ENCODE data around the gene GGTLC1.

The GGTLC1 gene

DNA sequence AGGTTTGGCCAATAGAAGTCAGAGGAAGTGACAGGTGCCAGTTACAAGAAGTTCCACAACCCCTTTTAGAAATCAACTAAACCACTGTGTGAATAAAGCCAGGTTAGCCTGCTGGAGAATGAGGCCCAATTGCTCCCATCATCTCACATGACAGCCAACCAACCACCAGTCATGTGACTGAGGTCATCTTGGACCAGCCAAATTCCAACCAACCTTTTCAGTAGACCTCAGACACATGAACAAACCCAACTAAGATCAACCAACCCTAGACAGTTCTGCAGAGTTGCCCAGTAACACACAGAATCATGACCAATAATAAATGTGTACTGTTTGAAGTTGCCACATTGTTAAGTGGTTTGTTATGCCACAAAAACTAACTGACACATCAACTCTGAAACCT, 44.6 kb upstream of the GGTLC1 start:
- H3F3A ChIP-seq (ENCODE audit: low read depth): no peaks in the 10 kb centered on the region
- no peaks in the 10 kb centered on the region for H4K20me1 ChIP-seq (ENCODE audit: insufficient read depth, low read length, poor library complexity, severe bottlenecking)
- H3K9me3 ChIP-seq (ENCODE audit: insufficient read depth, low read depth, low read length): no peaks in the 10 kb centered on the region
- H3K4me1 ChIP-seq (ENCODE audit: insufficient read depth, low read length, poor library complexity, severe bottlenecking): peaks cover 13% of the 10 kb centered on the region
- TF ChIP-seq, protein P1, sequence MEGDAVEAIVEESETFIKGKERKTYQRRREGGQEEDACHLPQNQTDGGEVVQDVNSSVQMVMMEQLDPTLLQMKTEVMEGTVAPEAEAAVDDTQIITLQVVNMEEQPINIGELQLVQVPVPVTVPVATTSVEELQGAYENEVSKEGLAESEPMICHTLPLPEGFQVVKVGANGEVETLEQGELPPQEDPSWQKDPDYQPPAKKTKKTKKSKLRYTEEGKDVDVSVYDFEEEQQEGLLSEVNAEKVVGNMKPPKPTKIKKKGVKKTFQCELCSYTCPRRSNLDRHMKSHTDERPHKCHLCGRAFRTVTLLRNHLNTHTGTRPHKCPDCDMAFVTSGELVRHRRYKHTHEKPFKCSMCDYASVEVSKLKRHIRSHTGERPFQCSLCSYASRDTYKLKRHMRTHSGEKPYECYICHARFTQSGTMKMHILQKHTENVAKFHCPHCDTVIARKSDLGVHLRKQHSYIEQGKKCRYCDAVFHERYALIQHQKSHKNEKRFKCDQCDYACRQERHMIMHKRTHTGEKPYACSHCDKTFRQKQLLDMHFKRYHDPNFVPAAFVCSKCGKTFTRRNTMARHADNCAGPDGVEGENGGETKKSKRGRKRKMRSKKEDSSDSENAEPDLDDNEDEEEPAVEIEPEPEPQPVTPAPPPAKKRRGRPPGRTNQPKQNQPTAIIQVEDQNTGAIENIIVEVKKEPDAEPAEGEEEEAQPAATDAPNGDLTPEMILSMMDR (conservative IDR thresholded peaks at IDR 0.05; ENCODE audit: low read length): no peak
- no peak for TF ChIP-seq EZH2phosphoT487 (IDR thresholded peaks at IDR 0.05; ENCODE audit: borderline replicate concordance)
- H3K9ac ChIP-seq (ENCODE audit: low read depth, low read length, poor library complexity, severe bottlenecking): no peak overlapping the region
- no peak overlapping the region for H3K4me2 ChIP-seq (ENCODE audit: low read depth, low read length, poor library complexity, severe bottlenecking)
- H3K4me3 ChIP-seq (ENCODE audit: low read length, poor library complexity, severe bottlenecking): no peak overlapping the region
- H3K27me3 ChIP-seq (ENCODE audit: insufficient read depth, low read length, poor library complexity, severe bottlenecking): no peaks in the 10 kb centered on the region
- H3K9me2 ChIP-seq (replicated peaks; ENCODE audit: low read depth, low read length): no peaks in the 10 kb centered on the region
- H2AFZ ChIP-seq (ENCODE audit: low read length): 0 out of 2 replicates have a peak overlapping the region, but pooled peaks have one; percentile 29
- H3K36me3 ChIP-seq (ENCODE audit: insufficient read depth, low read length): no peaks in the 10 kb centered on the region
- no peaks in the 10 kb centered on the region for H3K79me2 ChIP-seq (ENCODE audit: insufficient read depth, low read length)

DNA sequence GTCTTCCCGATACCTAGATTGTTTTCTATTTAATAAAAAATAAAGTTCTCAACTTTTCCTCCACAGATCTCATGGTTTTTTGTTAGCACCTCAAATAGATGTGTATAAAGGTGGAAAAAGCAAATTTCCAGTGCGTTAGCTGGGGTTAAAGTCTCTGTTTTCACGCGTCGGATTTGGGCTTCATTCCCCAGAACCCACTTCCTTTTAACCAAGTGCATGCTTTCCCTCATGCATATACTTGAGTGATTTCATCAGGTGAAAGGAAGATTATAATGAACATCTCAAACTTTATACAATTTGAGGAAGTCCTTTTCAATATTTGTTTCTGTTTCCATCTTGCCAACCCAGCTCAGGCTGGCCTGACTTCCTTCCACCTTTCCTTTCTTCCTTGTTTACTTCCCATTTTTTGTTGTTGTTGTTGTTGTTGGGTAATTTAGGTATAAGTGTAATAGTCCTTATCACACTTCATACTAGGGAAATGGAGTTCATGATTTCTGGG, 43.9 kb upstream of the GGTLC1 start:
- no peak overlapping the region for H3K4me3 ChIP-seq (ENCODE audit: low read length, poor library complexity, severe bottlenecking)
- peaks cover 16% of the 10 kb centered on the region for H3K4me1 ChIP-seq (ENCODE audit: insufficient read depth, low read length, poor library complexity, severe bottlenecking)
- no peaks in the 10 kb centered on the region for H3K9me3 ChIP-seq (ENCODE audit: insufficient read depth, low read depth, low read length)
- no peaks in the 10 kb centered on the region for H3K27me3 ChIP-seq (ENCODE audit: insufficient read depth, low read length, poor library complexity, severe bottlenecking)
- H3F3A ChIP-seq (ENCODE audit: low read depth): no peaks in the 10 kb centered on the region
- no peak overlapping the region for H3K9ac ChIP-seq (ENCODE audit: low read depth, low read length, poor library complexity, severe bottlenecking)
- no peak overlapping the region for H3K4me2 ChIP-seq (ENCODE audit: low read depth, low read length, poor library complexity, severe bottlenecking)
- no peak overlapping the region for H2AFZ ChIP-seq (ENCODE audit: low read length)
- H3K36me3 ChIP-seq (ENCODE audit: insufficient read depth, low read length): no peaks in the 10 kb centered on the region
- no peaks in the 10 kb centered on the region for H3K9me2 ChIP-seq (replicated peaks; ENCODE audit: low read depth, low read length)
- no peak for TF ChIP-seq EZH2phosphoT487 (IDR thresholded peaks at IDR 0.05; ENCODE audit: borderline replicate concordance)
- TF ChIP-seq, protein P1 (conservative IDR thresholded peaks at IDR 0.05; ENCODE audit: low read length): no peak
- H4K20me1 ChIP-seq (ENCODE audit: insufficient read depth, low read length, poor library complexity, severe bottlenecking): no peaks in the 10 kb centered on the region
- H3K79me2 ChIP-seq (ENCODE audit: insufficient read depth, low read length): no peaks in the 10 kb centered on the region

DNA sequence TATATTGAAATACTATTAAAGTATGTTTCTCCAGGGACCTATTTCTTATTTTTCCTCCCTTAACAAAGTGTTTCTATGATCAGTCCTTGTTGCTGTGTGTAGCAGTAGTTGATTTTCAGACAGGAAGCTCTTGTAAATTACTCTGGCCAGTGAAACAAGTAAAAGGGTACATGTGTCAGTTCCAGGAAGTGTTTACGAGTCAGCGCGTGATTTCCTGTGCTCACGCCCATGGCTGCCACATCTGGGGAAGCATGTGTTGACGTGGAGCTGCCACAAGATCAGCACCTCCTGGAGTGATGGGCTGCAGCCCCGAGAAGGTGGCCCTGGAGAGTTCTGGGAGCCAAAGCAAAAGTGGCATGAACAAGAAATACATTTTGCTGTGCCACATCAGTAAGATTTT, 38.6 kb upstream of the GGTLC1 start:
- Histone ChIP-seq H3K9me2 (replicated peaks; ENCODE audit: low read depth, low read length) (no peaks in the 10 kb centered on the region), H4K20me1 (ENCODE audit: insufficient read depth, low read length, poor library complexity, severe bottlenecking) (no peaks in the 10 kb centered on the region), H3K79me2 (ENCODE audit: insufficient read depth, low read length) (no peaks in the 10 kb centered on the region), H3K4me1 (ENCODE audit: insufficient read depth, low read length, poor library complexity, severe bottlenecking) (peaks cover 13% of the 10 kb centered on the region), H3F3A (ENCODE audit: low read depth) (no peaks in the 10 kb centered on the region), H3K9ac (ENCODE audit: low read depth, low read length, poor library complexity, severe bottlenecking) (no peak overlapping the region), H3K4me2 (ENCODE audit: low read depth, low read length, poor library complexity, severe bottlenecking) (peak overlapping the region; percentile 56), H2AFZ (ENCODE audit: low read length) (peak overlapping the region; percentile 56), H3K36me3 (ENCODE audit: insufficient read depth, low read length) (no peaks in the 10 kb centered on the region), H3K27me3 (ENCODE audit: insufficient read depth, low read length, poor library complexity, severe bottlenecking) (peaks cover 5% of the 10 kb centered on the region), H3K4me3 (ENCODE audit: low read length, poor library complexity, severe bottlenecking) (peak overlapping the region; percentile 47), H3K9me3 (ENCODE audit: insufficient read depth, low read depth, low read length) (no peaks in the 10 kb centered on the region)
- TF ChIP-seq EZH2phosphoT487 (IDR thresholded peaks at IDR 0.05; ENCODE audit: borderline replicate concordance): no peak

DNA sequence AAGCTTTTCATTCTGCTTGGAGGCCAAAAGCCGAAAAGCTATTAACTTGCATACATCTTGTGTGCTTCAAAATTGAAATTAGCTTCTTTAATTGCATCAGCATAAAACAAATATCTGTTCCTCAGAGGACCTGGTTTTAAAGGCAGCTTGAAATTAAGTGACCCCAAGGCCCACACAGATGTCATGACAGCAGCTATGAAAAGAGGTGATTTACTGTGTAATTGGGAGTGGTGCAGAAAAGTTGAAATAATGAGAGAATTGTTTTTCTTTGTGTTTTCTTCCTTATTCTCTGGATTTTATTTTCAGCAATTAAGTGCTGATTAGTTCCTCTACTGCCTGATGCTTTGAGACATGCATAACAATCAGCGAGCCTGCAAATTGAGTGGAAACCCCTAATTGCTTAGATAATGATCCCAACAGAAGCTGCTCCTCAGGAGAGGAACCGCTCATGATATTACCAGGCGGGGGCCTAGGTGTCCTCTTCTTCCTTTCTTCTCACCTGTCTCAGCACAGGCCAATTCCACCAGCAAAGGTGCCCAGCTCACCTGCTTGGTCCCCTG, 34.1 kb upstream of the GGTLC1 start:
- Histone ChIP-seq H3F3A (ENCODE audit: low read depth) (no peaks in the 10 kb centered on the region), H2AFZ (ENCODE audit: low read length) (no peak overlapping the region), H4K20me1 (ENCODE audit: insufficient read depth, low read length, poor library complexity, severe bottlenecking) (no peaks in the 10 kb centered on the region)

More for the DNA sequence above, 34.1 kb upstream of the GGTLC1 start:
- no peaks in the 10 kb centered on the region for H3K36me3 ChIP-seq (ENCODE audit: insufficient read depth, low read length)
- H3K4me2 ChIP-seq (ENCODE audit: low read depth, low read length, poor library complexity, severe bottlenecking): no peak overlapping the region
- no peak overlapping the region for H3K4me3 ChIP-seq (ENCODE audit: low read length, poor library complexity, severe bottlenecking)
- H3K9me2 ChIP-seq (replicated peaks; ENCODE audit: low read depth, low read length): no peaks in the 10 kb centered on the region
- H3K27me3 ChIP-seq (ENCODE audit: insufficient read depth, low read length, poor library complexity, severe bottlenecking): peaks cover 25% of the 10 kb centered on the region
- no peak overlapping the region for H3K9ac ChIP-seq (ENCODE audit: low read depth, low read length, poor library complexity, severe bottlenecking)
- H3K79me2 ChIP-seq (ENCODE audit: insufficient read depth, low read length): no peaks in the 10 kb centered on the region
- H3K9me3 ChIP-seq (ENCODE audit: insufficient read depth, low read depth, low read length): no peaks in the 10 kb centered on the region
- peaks cover 12% of the 10 kb centered on the region for H3K4me1 ChIP-seq (ENCODE audit: insufficient read depth, low read length, poor library complexity, severe bottlenecking)
- TF ChIP-seq, protein P1 (conservative IDR thresholded peaks at IDR 0.05; ENCODE audit: low read length): no peak
- TF ChIP-seq EZH2phosphoT487 (IDR thresholded peaks at IDR 0.05; ENCODE audit: borderline replicate concordance): no peak

Data from Loucy (cell line).